Measurements from ENCODE around the gene LSM7.

The LSM7 gene

DNA sequence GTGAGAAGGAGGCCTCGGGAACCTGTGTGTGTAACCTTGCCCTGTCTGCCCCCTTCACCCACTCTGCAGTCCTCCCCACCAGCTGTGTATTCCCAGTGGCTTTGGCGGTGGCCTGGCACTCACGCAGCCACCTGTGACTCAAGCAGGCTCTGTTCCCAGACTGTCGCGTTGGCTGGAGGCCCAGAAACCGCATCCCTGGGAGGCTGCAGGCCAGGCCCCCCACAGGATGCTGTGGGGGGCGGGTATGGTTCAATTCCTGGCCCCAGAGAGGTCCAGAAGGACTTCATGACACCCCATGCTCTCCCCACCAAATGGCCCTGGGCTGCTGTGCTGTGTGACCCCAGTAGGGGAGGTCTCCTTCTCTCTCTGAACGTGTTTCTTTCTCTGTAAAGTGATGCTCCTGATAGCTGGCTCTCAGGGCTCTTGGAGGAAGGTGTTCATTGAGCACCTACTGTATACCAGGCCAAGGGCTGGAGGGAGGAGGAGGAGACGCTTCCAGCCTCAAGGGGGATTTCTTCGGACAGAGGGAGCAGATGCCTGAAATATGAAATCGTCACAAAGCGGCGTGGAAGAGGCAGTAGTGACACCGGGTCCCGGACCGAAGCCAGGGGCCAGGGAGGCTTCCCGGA, 18.5 kb downstream of the LSM7 start:
- no peak overlapping the region for H3K4me3 ChIP-seq (ENCODE audit: low read depth, low read length)
- ChIA-PET POLR2A (no interaction called here), CTCF (interaction anchor here (3.0 kb wide), 1 partner anchor 35 kb away, joined by 11 read pairs; no protein-coding TSS in a partner anchor)
- no peak for TF ChIP-seq CTCF (IDR thresholded peaks at IDR 0.05; ENCODE audit: insufficient read depth, low read length, missing control alignments)
- DNase-seq (ENCODE audit: low read depth, low spot score) = no peak

DNA sequence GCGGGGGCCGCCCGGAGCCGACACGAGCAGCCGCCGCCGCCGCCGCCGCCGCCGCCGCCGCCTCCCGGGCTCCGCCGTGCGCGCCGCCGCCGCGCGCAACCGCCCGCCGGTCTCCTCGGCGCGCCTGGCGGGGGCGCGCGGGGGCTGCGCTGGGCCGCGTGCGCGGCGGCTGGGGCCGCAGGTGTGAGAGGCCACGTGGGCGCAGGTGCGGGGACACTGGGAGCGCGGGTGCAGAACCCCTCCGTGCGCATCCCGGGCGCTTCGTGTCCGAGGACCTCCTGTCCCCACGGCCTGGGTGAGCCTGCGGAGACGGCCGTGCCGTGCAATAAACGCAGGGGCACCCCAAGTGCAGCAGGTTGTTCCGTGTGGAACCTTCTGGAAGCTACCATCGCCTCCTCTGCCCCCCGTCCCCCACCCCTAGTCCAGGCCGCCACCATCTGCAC, 20.3 kb downstream of the LSM7 start, which contains the start of gene LINGO3:
Gene LINGO3 (minus strand): TSS at position 41 of the 443 bp plus-strand sequence. CDS start 16,378 bp downstream, outside the sequence.
- no peak for TF ChIP-seq CTCF (IDR thresholded peaks at IDR 0.05; ENCODE audit: insufficient read depth, low read length, missing control alignments)
- no peak for DNase-seq (ENCODE audit: low read depth, low spot score)
- peak within 1 kb of the TSS; percentile 38 for H3K4me3 ChIP-seq (ENCODE audit: low read depth, low read length)
- ChIA-PET POLR2A (no interaction called here), CTCF (no interaction called here)

DNA sequence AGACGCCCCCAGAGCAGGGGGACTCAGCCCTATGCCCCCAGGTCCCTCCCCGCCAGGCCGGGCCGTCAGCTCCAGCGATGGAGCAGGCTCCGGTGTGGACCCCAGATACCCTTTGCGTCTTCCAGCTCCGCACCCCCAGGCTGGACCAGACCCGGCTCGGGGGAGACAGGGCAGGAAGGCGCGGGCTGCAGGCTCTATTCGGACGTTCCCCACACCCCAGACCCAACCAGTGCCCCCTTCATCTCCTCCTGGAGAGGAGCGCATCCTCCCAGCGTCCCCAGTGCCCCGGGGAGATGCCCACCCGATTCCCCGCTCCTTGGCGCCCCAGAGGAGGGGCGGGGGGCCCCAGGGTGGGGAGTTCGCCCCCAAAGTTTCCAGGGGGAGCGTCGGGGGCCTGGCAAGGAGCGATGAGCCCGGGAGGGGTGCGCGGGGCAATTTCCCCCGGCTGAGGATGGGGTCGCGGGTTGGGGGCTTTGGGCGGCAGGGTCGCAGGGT, 20.8 kb downstream of the LSM7 start:
- DNase-seq (ENCODE audit: low read depth, low spot score) = no peak
- TF ChIP-seq CTCF (IDR thresholded peaks at IDR 0.05; ENCODE audit: insufficient read depth, low read length, missing control alignments) = no peak
- POLR2A ChIA-PET = no interaction called here
- CTCF ChIA-PET = interaction anchor here (1.0 to 2.9 kb wide), 2 partner anchors 8 to 12 kb away, joined by 4 to 16 read pairs; no protein-coding TSS in a partner anchor
- no peak overlapping the region for H3K4me3 ChIP-seq (ENCODE audit: low read depth, low read length)

GRCh38 chr19:2306971-2307370, 21.4 kb downstream of the LSM7 start:
- ChIA-PET CTCF (interaction anchor here (1.0 to 2.9 kb wide), 2 partner anchors 9 to 11 kb away, joined by 4 to 16 read pairs; no protein-coding TSS in a partner anchor), POLR2A (no interaction called here)
- TF ChIP-seq CTCF (IDR thresholded peaks at IDR 0.05; ENCODE audit: insufficient read depth, low read length, missing control alignments) = no peak
- no peak overlapping the region for H3K4me3 ChIP-seq (ENCODE audit: low read depth, low read length)
- no peak for DNase-seq (ENCODE audit: low read depth, low spot score)

GRCh38 chr19:2306281-2306806, 22.0 kb downstream of the LSM7 start:
- no peak for TF ChIP-seq CTCF (IDR thresholded peaks at IDR 0.05; ENCODE audit: insufficient read depth, low read length, missing control alignments)
- H3K4me3 ChIP-seq (ENCODE audit: low read depth, low read length) = no peak overlapping the region
- DNase-seq (ENCODE audit: low read depth, low spot score) = no peak
- ChIA-PET CTCF (interaction anchor here (1.0 to 2.9 kb wide), 3 partner anchors 9 to 12 kb away, joined by 3 to 16 read pairs (median 4); no protein-coding TSS in a partner anchor), POLR2A (no interaction called here)

All from AG04449 (cell line).